Measurements from ENCODE around the gene GNAI2.
"Not testable (repeated sequence)": the region's sequence is repeated elsewhere in the genome, so short reads cannot be mapped to it uniquely, and the experiment has no call there.

GNAI2 gene

DNA sequence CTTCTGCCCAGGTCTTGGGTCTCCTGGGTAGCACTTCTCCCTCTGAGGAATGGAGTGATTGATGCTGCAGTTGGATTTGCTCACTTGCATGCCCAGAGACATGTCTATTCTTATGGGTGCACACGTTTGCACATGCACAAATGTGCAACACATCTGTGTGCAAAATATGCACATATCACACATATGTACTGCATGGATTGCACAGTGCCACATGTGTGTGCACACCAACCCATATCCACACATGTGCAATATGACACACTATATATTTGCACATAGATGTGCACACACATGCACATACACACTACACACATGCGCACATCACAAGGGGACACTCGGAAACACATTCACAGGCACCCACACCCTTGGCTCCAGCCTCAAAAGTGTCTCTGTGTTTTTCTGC, 32.3 kb downstream of the GNAI2 start:
- Histone ChIP-seq H3K9me3 (ENCODE audit: low read length) (no peaks in the 10 kb centered on the region), H3K4me3 (ENCODE audit: low read length) (no peak overlapping the region), H3K4me1 (ENCODE audit: insufficient read depth, low read length) (peaks cover 60% of the 10 kb centered on the region), H3K36me3 (ENCODE audit: insufficient read depth, low read length) (no peaks in the 10 kb centered on the region), H2AFZ (ENCODE audit: low read depth, low read length) (no peak overlapping the region), H3K27me3 (ENCODE audit: insufficient read depth, low read length) (no peaks in the 10 kb centered on the region)

DNA sequence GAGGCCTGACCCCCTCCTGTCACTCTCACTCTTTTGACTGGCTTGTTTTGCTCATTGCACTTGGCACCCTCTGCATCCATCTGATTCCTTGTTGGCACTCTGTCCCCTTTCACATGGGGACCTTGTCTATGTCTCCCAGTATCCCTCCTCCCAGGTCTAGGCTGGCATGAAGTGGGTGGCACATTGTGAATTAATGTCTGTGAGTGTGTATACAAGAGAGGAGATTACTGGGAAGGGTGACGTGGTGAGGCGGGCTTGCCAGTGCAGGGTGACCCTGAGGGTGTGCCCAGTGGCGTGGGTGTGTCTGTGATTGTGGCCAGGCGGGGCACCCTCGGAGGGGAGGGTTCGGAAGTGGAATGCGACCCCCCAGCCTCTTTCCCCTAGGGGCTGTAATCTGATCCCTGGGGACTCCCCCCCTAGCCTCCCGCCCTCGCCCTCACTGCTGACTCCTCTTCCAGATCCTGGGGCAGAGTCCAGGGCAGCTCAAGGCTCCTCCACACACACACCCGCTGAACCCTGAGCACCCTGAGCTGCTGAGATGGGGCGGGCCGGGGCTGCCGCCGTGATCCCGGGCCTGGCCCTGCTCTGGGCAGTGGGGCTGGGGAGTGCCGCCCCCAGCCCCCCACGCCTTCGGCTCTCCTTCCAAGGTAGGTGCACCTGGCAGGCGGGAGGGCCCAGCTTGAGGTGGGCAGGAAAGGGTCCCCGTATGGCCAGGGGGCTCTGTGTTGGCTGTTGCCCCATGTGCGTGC, 32.9 kb downstream of the GNAI2 start, which contains the start of gene SEMA3B:
Gene SEMA3B (plus strand): TSS at position 445 of the 749 bp plus-strand sequence. CDS start 94 bp downstream, at position 539.
- no peaks in the 10 kb centered on the region for H3K27me3 ChIP-seq (ENCODE audit: insufficient read depth, low read length)
- no peaks in the 10 kb centered on the region for H3K36me3 ChIP-seq (ENCODE audit: insufficient read depth, low read length)
- H3K9me3 ChIP-seq (ENCODE audit: low read length): no peaks in the 10 kb centered on the region
- H3K4me1 ChIP-seq (ENCODE audit: insufficient read depth, low read length): peaks cover 55% of the 10 kb centered on the region
- H2AFZ ChIP-seq (ENCODE audit: low read depth, low read length): no peak within 1 kb of the TSS
- no peak within 1 kb of the TSS for H3K4me3 ChIP-seq (ENCODE audit: low read length)

GRCh38 chr3:50269460-50269859, 33.5 kb downstream of the GNAI2 start:
- Histone ChIP-seq H3K9me3 (ENCODE audit: low read length) (no peaks in the 10 kb centered on the region), H3K27me3 (ENCODE audit: insufficient read depth, low read length) (no peaks in the 10 kb centered on the region), H3K36me3 (ENCODE audit: insufficient read depth, low read length) (no peaks in the 10 kb centered on the region), H3K4me3 (ENCODE audit: low read length) (no peak overlapping the region), H3K4me1 (ENCODE audit: insufficient read depth, low read length) (peaks cover 49% of the 10 kb centered on the region), H2AFZ (ENCODE audit: low read depth, low read length) (no peak overlapping the region)

- Histone ChIP-seq H2AFZ (ENCODE audit: low read depth, low read length) (no peak overlapping the region), H3K4me3 (ENCODE audit: low read length) (no peak overlapping the region), H3K27me3 (ENCODE audit: insufficient read depth, low read length) (no peaks in the 10 kb centered on the region), H3K9me3 (ENCODE audit: low read length) (no peaks in the 10 kb centered on the region), H3K4me1 (ENCODE audit: insufficient read depth, low read length) (peaks cover 45% of the 10 kb centered on the region), H3K36me3 (ENCODE audit: insufficient read depth, low read length) (no peaks in the 10 kb centered on the region)
Measured at GRCh38 chr3:50269977-50270413, 34.0 kb downstream of the GNAI2 start.

- peaks cover 39% of the 10 kb centered on the region for H3K4me1 ChIP-seq (ENCODE audit: insufficient read depth, low read length)
- H3K9me3 ChIP-seq (ENCODE audit: low read length): no peaks in the 10 kb centered on the region
Measured at GRCh38 chr3:50270422-50271224, 34.6 kb downstream of the GNAI2 start.

DNA sequence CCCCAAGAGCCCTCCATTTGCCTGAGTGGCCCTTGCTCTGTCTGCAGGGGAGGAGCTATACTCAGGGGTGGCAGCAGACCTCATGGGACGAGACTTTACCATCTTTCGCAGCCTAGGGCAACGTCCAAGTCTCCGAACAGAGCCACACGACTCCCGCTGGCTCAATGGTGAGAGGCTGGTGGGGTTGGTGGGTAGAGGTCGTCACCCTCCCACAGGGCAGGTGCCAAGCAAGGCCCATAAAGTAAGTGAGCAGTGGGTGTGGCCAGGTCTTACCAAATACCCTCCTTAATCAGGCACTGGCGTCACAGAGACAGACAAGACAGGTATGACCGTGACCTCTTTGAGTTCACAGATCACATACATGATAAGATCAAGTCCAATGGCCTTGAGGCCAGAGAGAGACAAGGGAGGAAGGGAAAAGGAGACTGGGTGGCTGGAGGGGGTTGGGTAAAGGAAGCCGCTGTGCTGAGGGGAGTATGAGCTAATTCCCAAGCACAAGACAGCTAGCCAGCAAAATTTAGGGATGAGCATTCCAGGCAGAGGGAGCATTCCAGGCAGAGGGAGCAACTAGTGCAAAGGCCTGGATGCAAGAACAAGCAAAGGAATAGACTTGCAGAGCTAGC, 35.4 kb downstream of the GNAI2 start:
- Histone ChIP-seq H3K4me3 (ENCODE audit: low read length) (no peak overlapping the region), H3K9me3 (ENCODE audit: low read length) (no peaks in the 10 kb centered on the region), H3K4me1 (ENCODE audit: insufficient read depth, low read length) (peaks cover 35% of the 10 kb centered on the region), H3K36me3 (ENCODE audit: insufficient read depth, low read length) (no peaks in the 10 kb centered on the region), H2AFZ (ENCODE audit: low read depth, low read length) (no peak overlapping the region), H3K27me3 (ENCODE audit: insufficient read depth, low read length) (no peaks in the 10 kb centered on the region)

More at GRCh38 chr3:50270422-50271224, 34.6 kb downstream of the GNAI2 start:
- H2AFZ ChIP-seq (ENCODE audit: low read depth, low read length): no peak overlapping the region
- H3K4me3 ChIP-seq (ENCODE audit: low read length): no peak overlapping the region
- no peaks in the 10 kb centered on the region for H3K36me3 ChIP-seq (ENCODE audit: insufficient read depth, low read length)
- no peaks in the 10 kb centered on the region for H3K27me3 ChIP-seq (ENCODE audit: insufficient read depth, low read length)

DNA sequence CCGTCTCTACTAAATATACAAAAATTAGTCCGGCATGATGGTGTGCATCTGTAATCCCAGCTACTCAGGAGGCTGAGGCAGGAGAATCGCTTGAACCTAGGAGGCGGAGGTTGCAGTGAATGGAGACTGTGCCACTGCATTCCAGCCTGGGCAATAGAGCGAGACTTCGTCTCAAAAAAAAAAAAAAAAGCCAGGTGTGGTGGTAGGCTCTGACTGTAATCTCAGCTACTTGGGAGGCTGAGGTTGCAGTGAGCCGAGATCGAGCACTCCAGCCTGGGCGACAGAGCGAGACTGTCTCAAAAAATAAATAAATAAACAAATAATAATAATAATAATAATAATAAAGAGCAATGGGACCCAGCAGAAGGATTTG, 36.5 kb downstream of the GNAI2 start:
- not testable (repeated sequence) for H2AFZ ChIP-seq (ENCODE audit: low read depth, low read length); H3K27me3 ChIP-seq (ENCODE audit: insufficient read depth, low read length); H3K9me3 ChIP-seq (ENCODE audit: low read length); H3K4me3 ChIP-seq (ENCODE audit: low read length); H3K36me3 ChIP-seq (ENCODE audit: insufficient read depth, low read length)
- peaks cover 25% of the 10 kb centered on the region for H3K4me1 ChIP-seq (ENCODE audit: insufficient read depth, low read length)

- H3K4me1 ChIP-seq (ENCODE audit: insufficient read depth, low read length): peaks cover 19% of the 10 kb centered on the region
- H2AFZ ChIP-seq (ENCODE audit: low read depth, low read length): no peak overlapping the region
- no peaks in the 10 kb centered on the region for H3K36me3 ChIP-seq (ENCODE audit: insufficient read depth, low read length)
- no peaks in the 10 kb centered on the region for H3K27me3 ChIP-seq (ENCODE audit: insufficient read depth, low read length)
- H3K9me3 ChIP-seq (ENCODE audit: low read length): no peaks in the 10 kb centered on the region
- no peak overlapping the region for H3K4me3 ChIP-seq (ENCODE audit: low read length)
Measured at GRCh38 chr3:50272911-50273688, 37.1 kb downstream of the GNAI2 start.

- Histone ChIP-seq H3K36me3 (ENCODE audit: insufficient read depth, low read length) (no peaks in the 10 kb centered on the region), H2AFZ (ENCODE audit: low read depth, low read length) (no peak overlapping the region), H3K27me3 (ENCODE audit: insufficient read depth, low read length) (no peaks in the 10 kb centered on the region), H3K4me1 (ENCODE audit: insufficient read depth, low read length) (peaks cover 14% of the 10 kb centered on the region), H3K9me3 (ENCODE audit: low read length) (no peaks in the 10 kb centered on the region), H3K4me3 (ENCODE audit: low read length) (no peak overlapping the region)
Measured at GRCh38 chr3:50273689-50274065, 37.7 kb downstream of the GNAI2 start.

GRCh38 chr3:50274371-50275104, 38.5 kb downstream of the GNAI2 start:
- no peak overlapping the region for H2AFZ ChIP-seq (ENCODE audit: low read depth, low read length)
- peaks cover 5% of the 10 kb centered on the region for H3K4me1 ChIP-seq (ENCODE audit: insufficient read depth, low read length)
- H3K36me3 ChIP-seq (ENCODE audit: insufficient read depth, low read length): no peaks in the 10 kb centered on the region
- H3K4me3 ChIP-seq (ENCODE audit: low read length): no peak overlapping the region
- no peaks in the 10 kb centered on the region for H3K9me3 ChIP-seq (ENCODE audit: low read length)
- H3K27me3 ChIP-seq (ENCODE audit: insufficient read depth, low read length): no peaks in the 10 kb centered on the region

- H3K9me3 ChIP-seq (ENCODE audit: low read length): no peaks in the 10 kb centered on the region
- no peaks in the 10 kb centered on the region for H3K36me3 ChIP-seq (ENCODE audit: insufficient read depth, low read length)
- H3K27me3 ChIP-seq (ENCODE audit: insufficient read depth, low read length): no peaks in the 10 kb centered on the region
- peaks cover 2% of the 10 kb centered on the region for H3K4me1 ChIP-seq (ENCODE audit: insufficient read depth, low read length)
- H3K4me3 ChIP-seq (ENCODE audit: low read length): no peak overlapping the region
- H2AFZ ChIP-seq (ENCODE audit: low read depth, low read length): no peak overlapping the region
Measured at GRCh38 chr3:50275141-50275995, 39.4 kb downstream of the GNAI2 start.

All from neuron (in vitro differentiated cells).